Gastrocnemius medialis (tissue), 4 donors: ENCODE results near the gene RSKR. TPM values are rescaled to one million over a fixed set of nuclear protein-coding genes. Genes with fewer than 3 reads are reported as not detected.

Experiments
- ATAC-seq, 2 donors: fragments of 150-250 bp; one replicate each; pipeline ENCODE4 v1.9.1; 2016
- DNase-seq, 2 donors: peaks; one replicate each; pipeline ENCODE4 v3.0.0-alpha.2; 2019
- H3K27ac ChIP-seq, 4 donors: fragments of 200-600 bp; sonication (generic); 1 replicate in 1 of 4; 2 replicates in 3 of 4; pipeline ENCODE4 v1.5.1; 2016 to 2018; ENCODE audit warnings: mild to moderate bottlenecking in 2 of 4, moderate library complexity in 1 of 4
- H3K27me3 ChIP-seq, 3 donors: fragments of 200-600 bp; sonication (generic) in 2 of 3; 1 replicate in 1 of 3; 2 replicates in 2 of 3; pipeline versions ENCODE4 v1.5.1 to v1.6.0; 2016 to 2019; ENCODE audit warnings: mild to moderate bottlenecking in 1 of 3, moderate library complexity in 1 of 3
- H3K36me3 ChIP-seq, 2 donors: fragments of 200-600 bp; sonication (generic) in 1 of 2; one replicate each; pipeline ENCODE4 v1.5.1; 2017 to 2018
- H3K4me1 ChIP-seq, 2 donors: fragments of 200-600 bp; sonication (generic) in 1 of 2; one replicate each; pipeline ENCODE4 v1.5.1; 2016 to 2017; ENCODE audit warnings: mild to moderate bottlenecking in 2 of 2
- H3K4me3 ChIP-seq, 4 donors: fragments of 200-600 bp; sonication (generic) in 3 of 4; 1 replicate in 1 of 4; 2 replicates in 3 of 4; pipeline ENCODE4 v1.5.1; 2016 to 2019; ENCODE audit warnings: mild to moderate bottlenecking in 2 of 4
- H3K9me3 ChIP-seq, 3 donors: fragments of 200-600 bp; sonication (generic) in 2 of 3; 1 replicate in 1 of 3; 2 replicates in 2 of 3; pipeline ENCODE4 v1.5.1; 2016 to 2019
- CTCF ChIP-seq, 5 experiments: fragments of 450-650 bp in 3 of 5; fragments of 200-600 bp in 2 of 5; sonication (generic) in 2 of 5; IDR thresholded peaks in 4 of 5; conservative IDR thresholded peaks in 1 of 5; 1 replicate in 4 of 5; 2 replicates in 1 of 5; pipeline ENCODE4 v1.5.1; 2016 to 2019; ENCODE audit warnings: antibody characterized with exemption in 5 of 5, mild to moderate bottlenecking in 3 of 5, moderate library complexity in 3 of 5
- POLR2A ChIP-seq, 2 donors: fragments of 450-650 bp; IDR thresholded peaks; one replicate each; pipeline ENCODE4 v1.6.1; 2017; ENCODE audit warnings: antibody characterized with exemption in 2 of 2, mild to moderate bottlenecking in 2 of 2, moderate library complexity in 2 of 2
- in situ Hi-C, 4 donors: fragments of 200-750 bp; cut with MboI; loops; one replicate each; pipeline versions ENCODE4 v1.15.0 to v1.8.0; 2017; ENCODE audit warnings: low sequenced_read_pairs in 4 of 4
- intact Hi-C: fragments of 100-400 bp; cut with DNase I; formaldehyde crosslinking; loops from one replicate; pipeline ENCODE4 v1.15.1; 2023; ENCODE audit warnings: low total_unique reads
- total RNA-seq, 4 donors: library from RNA; depleted of rRNA; stranded (reverse); fragments of >200 nt; gene quantifications; one replicate each; pipeline versions ENCODE4 v1.1.0 to v1.2.3, GENCODE V29; 2016

RSKR gene
- total RNA-seq, 4 donors from 2014 or later, result 1.8 to 10.1 (median 2.8) TPM

GRCh38 chr17:28571361-28572122, 42.4 kb downstream of the RSKR start, which contains the start of gene PIGS:
TSS of gene PIGS (minus strand) at chr17:28571524. CDS start at chr17:28571496, 28 bp downstream.
- H3K36me3 ChIP-seq, result no peaks in the 10 kb centered on the region
- in situ Hi-C loops (loop anchor here in 1 of 4 donors (25.0 kb wide), 1 partner anchor 91 kb away; the partner anchor contains the start of genes SDF2 and SUPT6H), intact Hi-C loops (loop anchor here (2.0 kb wide), 1 partner anchor 73 kb away; the partner anchor contains the start of gene BLTP2)
- peak within 1 kb of the TSS; percentile 70 to 98 (median 89) for H3K4me3 ChIP-seq
- H3K27me3 ChIP-seq, result no peaks in the 10 kb centered on the region
- no peaks in the 10 kb centered on the region for H3K9me3 ChIP-seq
- peaks cover 20 to 25% of the 10 kb centered on the region in 2 donors for H3K4me1 ChIP-seq
- peak; percentile 93 to 97 for ATAC-seq
- TF ChIP-seq CTCF (IDR thresholded peaks at IDR 0.05 in 4 of 5, conservative IDR thresholded peaks at IDR 0.05 in 1 of 5) (no peak), POLR2A (IDR thresholded peaks at IDR 0.05) (peak; percentile 81 to 87)
- peak within 1 kb of the TSS; percentile 84 to 88 (median 87) for H3K27ac ChIP-seq
- peak; percentile 95 to 96 for DNase-seq

- DNase-seq (peak; percentile 23 to 35), ATAC-seq (peak; percentile 37 to 45)
- in situ Hi-C loops, result loop anchor here in 1 of 4 donors (25.0 kb wide), 1 partner anchor 91 kb away; the partner anchor contains the start of genes SDF2 and SUPT6H
Observed at GRCh38 chr17:28570716-28571360, 43.1 kb downstream of the RSKR start.

GRCh38 chr17:28569446-28569845, 44.5 kb downstream of the RSKR start:
- intact Hi-C loops, result no loop called here
- Histone ChIP-seq H3K36me3 (no peaks in the 10 kb centered on the region), H3K27ac (no peak overlapping the region), H3K27me3 (no peaks in the 10 kb centered on the region), H3K4me3 (no peak overlapping the region), H3K9me3 (no peaks in the 10 kb centered on the region), H3K4me1 (peaks cover 20 to 25% of the 10 kb centered on the region in 2 donors)
- ATAC-seq (no peak), DNase-seq (no peak)
- in situ Hi-C loops, result loop anchor here in 1 of 4 donors (25.0 kb wide), 1 partner anchor 93 kb away; the partner anchor contains the start of genes SDF2 and SUPT6H
- TF ChIP-seq POLR2A (IDR thresholded peaks at IDR 0.05), result no peak

More at GRCh38 chr17:28570716-28571360, 43.1 kb downstream of the RSKR start:
- no peak for TF ChIP-seq CTCF (IDR thresholded peaks at IDR 0.05 in 4 of 5, conservative IDR thresholded peaks at IDR 0.05 in 1 of 5)
- TF ChIP-seq POLR2A (IDR thresholded peaks at IDR 0.05), result no peak
- Histone ChIP-seq H3K27me3 (no peaks in the 10 kb centered on the region), H3K9me3 (no peaks in the 10 kb centered on the region), H3K36me3 (no peaks in the 10 kb centered on the region), H3K27ac (peak overlapping the region; percentile 84 to 88 (median 87)), H3K4me1 (peaks cover 20 to 25% of the 10 kb centered on the region in 2 donors), H3K4me3 (peak overlapping the region; percentile 70 to 98 (median 89))
- intact Hi-C loops, result loop anchor here (2.0 kb wide), 1 partner anchor 74 kb away; the partner anchor contains the start of gene BLTP2

GRCh38 chr17:28567604-28568003, 46.4 kb downstream of the RSKR start:
- intact Hi-C loops, result no loop called here
- H3K4me3 ChIP-seq, result no peak overlapping the region
- in situ Hi-C loops, result loop anchor here in 1 of 4 donors (25.0 kb wide), 1 partner anchor 95 kb away; the partner anchor contains the start of genes SDF2 and SUPT6H
- H3K9me3 ChIP-seq, result no peaks in the 10 kb centered on the region
- DNase-seq (no peak), ATAC-seq (no peak)
- no peaks in the 10 kb centered on the region for H3K27me3 ChIP-seq
- H3K36me3 ChIP-seq, result peaks cover 0 to 15% of the 10 kb centered on the region in 2 donors
- H3K27ac ChIP-seq, result no peak overlapping the region
- TF ChIP-seq CTCF (IDR thresholded peaks at IDR 0.05 in 4 of 5, conservative IDR thresholded peaks at IDR 0.05 in 1 of 5) (no peak), POLR2A (IDR thresholded peaks at IDR 0.05) (no peak)
- peaks cover 17 to 25% of the 10 kb centered on the region in 2 donors for H3K4me1 ChIP-seq
